SK-N-SH (cell line): ENCODE data around the gene STARD13. TPM values are rescaled to one million over a fixed set of nuclear protein-coding genes. Genes with fewer than 3 reads are reported as not detected.

Source experiments
- CTCF ChIA-PET: fragments of 300-600, 350-600 bp; formaldehyde crosslinking; extraction: SDS; loops from one replicate; lab custom pipeline; 2021; lab: Yijun Ruan, JAX
- POLR2A ChIA-PET: fragments of 350-600 bp; sonication (Branson Sonifier 250); formaldehyde crosslinking; extraction: SDS; loops from one replicate; lab custom pipeline; 2020; ENCODE audit warnings: antibody characterized with exemption, inconsistent platforms; lab: Yijun Ruan, JAX
- DNase-seq: peaks from one replicate; pipeline ENCODE4 v3.0.0; 2012
- H2AFZ ChIP-seq: fragments of 200-600 bp; sonication (generic); 2 replicates; pipeline ENCODE4 v1.8.1; 2016; ENCODE audit warnings: antibody characterized with exemption, mild to moderate bottlenecking, low read depth
- H3F3A ChIP-seq: fragments of 200-600 bp; sonication (generic); replicated peaks from 2 replicates; pipeline ENCODE3; 2016; ENCODE audit warnings: antibody characterized with exemption, mild to moderate bottlenecking; ENCODE audit not compliant: insufficient read depth
- H3K27ac ChIP-seq, 2 experiments: fragments of 200-500 bp in 1 of 2; fragments of 200-600 bp in 1 of 2; sonication (Bioruptor generic) in 1 of 2; sonication (generic), shearing (Covaris generic) in 1 of 2; 2 replicates each; pipeline versions ENCODE4 v1.5.1 to v1.6.1; 2014 to 2016; ENCODE audit warnings: low read depth in 2 of 2, inconsistent platforms in 1 of 2, low read length in 1 of 2, mild to moderate bottlenecking in 1 of 2, mixed read lengths in 1 of 2
- H3K27me3 ChIP-seq: fragments of 200-600 bp; sonication (generic), shearing (Covaris generic); 2 replicates; pipeline ENCODE4 v1.6.1; 2016; ENCODE audit warnings: mixed run types; ENCODE audit not compliant: insufficient read depth
- H3K36me3 ChIP-seq, 2 experiments: fragments of 200-500 bp in 1 of 2; fragments of 200-600 bp in 1 of 2; sonication (Bioruptor generic) in 1 of 2; sonication (generic) in 1 of 2; replicated peaks in 1 of 2; 2 replicates each; pipeline versions ENCODE3 to v1.5.1; 2014 to 2016; ENCODE audit warnings: low read length in 1 of 2, mild to moderate bottlenecking in 1 of 2; ENCODE audit not compliant: insufficient read depth in 2 of 2, control insufficient read depth in 1 of 2
- H3K4me1 ChIP-seq, 2 experiments: fragments of 200-500 bp in 1 of 2; fragments of 200-600 bp in 1 of 2; sonication (Bioruptor generic) in 1 of 2; sonication (generic), shearing (Covaris generic) in 1 of 2; 2 replicates each; pipeline versions ENCODE4 v1.5.1 to v1.6.1; 2014 to 2016; ENCODE audit warnings: low read depth in 1 of 2, low read length in 1 of 2, mixed run types in 1 of 2; ENCODE audit not compliant: insufficient read depth in 2 of 2, control insufficient read depth in 1 of 2
- H3K4me2 ChIP-seq: fragments of 200-600 bp; sonication (generic), shearing (Covaris generic); 2 replicates; pipeline ENCODE4 v1.6.1; 2017; ENCODE audit warnings: mixed run types
- H3K4me3 ChIP-seq, 2 experiments: fragments of 200-500 bp in 1 of 2; fragments of 200-600 bp in 1 of 2; sonication (Bioruptor generic) in 1 of 2; sonication (generic), shearing (Covaris generic) in 1 of 2; 2 replicates each; pipeline versions ENCODE4 v1.5.1 to v1.8.1; 2014 to 2016; ENCODE audit warnings: low read depth in 2 of 2, inconsistent platforms in 1 of 2, low read length in 1 of 2, mild to moderate bottlenecking in 1 of 2, mixed read lengths in 1 of 2, moderate library complexity in 1 of 2
- H3K79me2 ChIP-seq: fragments of 200-600 bp; sonication (generic); 2 replicates; pipeline ENCODE4 v1.8.1; 2017; ENCODE audit warnings: mild to moderate bottlenecking; ENCODE audit not compliant: insufficient read depth
- H3K9ac ChIP-seq: fragments of 200-600 bp; sonication (generic); 2 replicates; pipeline ENCODE4 v1.6.1; 2017; ENCODE audit warnings: mixed run types
- H3K9me2 ChIP-seq: fragments of 200-600 bp; sonication (generic); 2 replicates; pipeline ENCODE4 v1.6.1; 2017; ENCODE audit warnings: mixed run types
- H3K9me3 ChIP-seq: fragments of 200-600 bp; sonication (generic); 2 replicates; pipeline ENCODE4 v1.6.1; 2017; ENCODE audit warnings: mixed run types, mild to moderate bottlenecking, moderate library complexity
- H4K20me1 ChIP-seq: fragments of 200-600 bp; sonication (generic); 2 replicates; pipeline ENCODE4 v1.6.1; 2017; ENCODE audit warnings: mild to moderate bottlenecking, mixed run types; ENCODE audit not compliant: insufficient read depth
- EP300 ChIP-seq, 2 experiments: IDR thresholded peaks; 2 replicates each; pipeline versions ENCODE4 v1.4.0 to v1.6.1; 2012; ENCODE audit warnings: borderline replicate concordance in 1 of 2, low read depth in 1 of 2, low read length in 1 of 2
- EZH2phosphoT487 ChIP-seq: fragments of 200-600 bp; sonication (generic); IDR thresholded peaks from 2 replicates; pipeline ENCODE4 v1.6.1; 2017; ENCODE audit warnings: low read depth, mixed run types, mild to moderate bottlenecking, antibody characterized with exemption, moderate library complexity, borderline replicate concordance
- GATA2 ChIP-seq: sonication (generic); formaldehyde crosslinking; IDR thresholded peaks from 2 replicates; pipeline ENCODE4 v1.5.0; 2020; ENCODE audit warnings: mild to moderate bottlenecking, missing genetic modification reagents
- JUND ChIP-seq: IDR thresholded peaks from 2 replicates; pipeline ENCODE4 v1.4.0; 2012
- MAX ChIP-seq: IDR thresholded peaks from 2 replicates; pipeline ENCODE4 v1.4.0; 2012; ENCODE audit warnings: low read depth
- MXI1 ChIP-seq: IDR thresholded peaks from 2 replicates; pipeline ENCODE4 v1.6.1; 2012; ENCODE audit warnings: mild to moderate bottlenecking, low read depth, low read length, improper control_type of control experiment
- NRF1 ChIP-seq: IDR thresholded peaks from 2 replicates; pipeline ENCODE4 v1.6.1; 2012; ENCODE audit warnings: low read depth, mild to moderate bottlenecking, low read length
- PBX3 ChIP-seq: IDR thresholded peaks from 2 replicates; pipeline ENCODE4; 2012
- RAD21 ChIP-seq: IDR thresholded peaks from 2 replicates; pipeline ENCODE4 v1.6.1; 2012; ENCODE audit warnings: mild to moderate bottlenecking, low read length
- RCOR1 ChIP-seq: fragments of 150-350 bp; IDR thresholded peaks from 2 replicates; pipeline ENCODE4 v1.6.1; 2017; ENCODE audit warnings: antibody characterized with exemption, low read length
- REST ChIP-seq: IDR thresholded peaks from 2 replicates; pipeline ENCODE4 v1.6.1; 2012; ENCODE audit warnings: mild to moderate bottlenecking, low read depth, low read length, moderate library complexity
- RFX5 ChIP-seq: IDR thresholded peaks from 2 replicates; pipeline ENCODE4 v1.6.1; 2012; ENCODE audit warnings: mild to moderate bottlenecking, improper control_type of control experiment, low read length
- SIN3A ChIP-seq: IDR thresholded peaks from 2 replicates; pipeline ENCODE4 v1.6.1; 2012; ENCODE audit warnings: low read depth, mild to moderate bottlenecking, low read length, moderate library complexity, borderline replicate concordance
- TAF1 ChIP-seq: IDR thresholded peaks from 2 replicates; pipeline ENCODE4 v1.6.1; 2012; ENCODE audit warnings: low read depth, mild to moderate bottlenecking, low read length, moderate library complexity, borderline replicate concordance
- TCF12 ChIP-seq: IDR thresholded peaks from 2 replicates; pipeline ENCODE4 v1.4.0; 2012
- ZBTB33 ChIP-seq: IDR thresholded peaks from 2 replicates; pipeline ENCODE4 v1.4.0; 2012; ENCODE audit warnings: low read depth, borderline replicate concordance
- WGBS: methylation state at CpG from one replicate; pipeline ENCODE4 v1.1.6; 2017; ENCODE audit warnings: low lambda C conversion rate; 5-methylcytosine and 5-hydroxymethylcytosine counted together
- polyA plus RNA-seq, 3 experiments: library from polyadenylated mRNA; depleted of rRNA; stranded (reverse); fragments of >200 nt; gene quantifications; 2 replicates each; pipeline ENCODE4 v1.2.3, GENCODE V29; 2012

Gene STARD13
- polyA plus RNA-seq, 1 of the 3 experiments (the other 2 are of a cell fraction) = 5.7 TPM

GRCh38 chr13:33289966-33290365 lies 4.4 kb upstream of the STARD13 start:
- no peaks in the 10 kb centered on the region for H4K20me1 ChIP-seq
- peak overlapping the region in 1 of 2 experiments; percentile 36; a peak in 1 of 4 replicates for H3K27ac ChIP-seq
- no peaks in the 10 kb centered on the region for H3K9me3 ChIP-seq
- DNase-seq = no peak
- H3K79me2 ChIP-seq = peaks cover 4% of the 10 kb centered on the region
- ChIA-PET POLR2A (no interaction called here), CTCF (interaction anchor here (1.0 kb wide), 1 partner anchor 11 kb away, joined by 3 read pairs; no protein-coding TSS in a partner anchor)
- H3K9me2 ChIP-seq = no peaks in the 10 kb centered on the region
- no peak overlapping the region for H3K4me2 ChIP-seq
- peaks cover 7% of the 10 kb centered on the region for H3F3A ChIP-seq
- peaks cover 0 to 3% of the 10 kb centered on the region in 2 experiments; a peak in 3 of 4 replicates for H3K4me1 ChIP-seq
- no peaks in the 10 kb centered on the region for H3K27me3 ChIP-seq
- no peak for TF ChIP-seq RAD21
- no peak for TF ChIP-seq GATA2
- TF ChIP-seq SIN3A = no peak
- TF ChIP-seq REST = no peak
- no peak for TF ChIP-seq MXI1
- no peak for TF ChIP-seq RCOR1
- no peak for TF ChIP-seq RFX5
- no peak for TF ChIP-seq EP300 (IDR thresholded peaks at IDR 0.05; ENCODE audit: borderline replicate concordance in 1 of 2, low read depth in 1 of 2, low read length in 1 of 2)
- no peak for TF ChIP-seq TCF12
- TF ChIP-seq ZBTB33 = no peak
- TF ChIP-seq EZH2phosphoT487 = no peak
- no peak for TF ChIP-seq JUND
- no peak for TF ChIP-seq TAF1
- TF ChIP-seq MAX = no peak
- TF ChIP-seq PBX3 = no peak
- TF ChIP-seq NRF1 = no peak
- 86% methylated on average over 3 of the region's 3 CpGs for WGBS
- H3K9ac ChIP-seq = no peak overlapping the region
- no peaks in the 10 kb centered on the region for H3K36me3 ChIP-seq
- H3K4me3 ChIP-seq = no peak overlapping the region
- H2AFZ ChIP-seq = no peak overlapping the region
